ENCODE measurements around the gene SLC38A10. TPM values are rescaled to one million over a fixed set of nuclear protein-coding genes. Genes with fewer than 3 reads are reported as not detected.

Gene SLC38A10
- total and polyA plus RNA-seq, 2 of the 13 experiments (the other 11 are each of a cell fraction or from before 2014, with no cell fraction given), result 23.4 to 55.8 TPM

DNA sequence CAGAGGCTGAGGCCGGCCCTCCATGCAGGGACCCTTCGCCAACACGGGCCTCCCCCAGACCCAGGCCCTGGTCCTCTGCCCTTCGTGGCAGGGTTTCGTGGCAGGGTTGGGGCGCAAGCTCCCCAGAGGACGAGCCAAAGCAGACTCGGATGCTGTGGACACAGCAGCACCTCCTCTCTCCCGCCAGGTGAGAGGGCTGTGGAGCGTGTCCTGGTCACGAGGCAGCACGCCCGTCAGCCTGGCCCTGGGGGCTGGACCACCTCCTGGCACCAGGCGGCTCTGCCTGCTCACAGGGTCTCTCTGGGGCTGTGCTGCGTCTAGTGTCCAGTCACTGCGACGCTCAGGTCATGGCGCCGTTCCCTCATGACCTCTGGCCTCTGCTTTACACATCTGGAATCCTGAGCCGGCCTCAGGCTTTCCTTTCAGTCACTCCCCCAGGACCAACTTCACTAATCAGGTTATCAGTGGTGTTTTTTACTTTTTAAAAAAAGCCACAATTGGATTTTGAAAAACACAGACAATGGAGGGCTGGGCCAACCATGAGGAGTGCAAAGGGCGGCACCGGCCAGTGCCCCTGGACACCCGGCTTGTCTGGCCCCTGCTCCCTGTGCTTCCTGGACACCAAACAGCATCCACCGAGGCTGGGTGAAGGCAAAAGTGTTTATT lies 50.6 kb downstream of the SLC38A10 start (continued):
- TF ChIP-seq ZNF296 (CRISPR knock-in tag; conservative IDR thresholded peaks at IDR 0.05), result no peak
- TF ChIP-seq, protein P1, sequence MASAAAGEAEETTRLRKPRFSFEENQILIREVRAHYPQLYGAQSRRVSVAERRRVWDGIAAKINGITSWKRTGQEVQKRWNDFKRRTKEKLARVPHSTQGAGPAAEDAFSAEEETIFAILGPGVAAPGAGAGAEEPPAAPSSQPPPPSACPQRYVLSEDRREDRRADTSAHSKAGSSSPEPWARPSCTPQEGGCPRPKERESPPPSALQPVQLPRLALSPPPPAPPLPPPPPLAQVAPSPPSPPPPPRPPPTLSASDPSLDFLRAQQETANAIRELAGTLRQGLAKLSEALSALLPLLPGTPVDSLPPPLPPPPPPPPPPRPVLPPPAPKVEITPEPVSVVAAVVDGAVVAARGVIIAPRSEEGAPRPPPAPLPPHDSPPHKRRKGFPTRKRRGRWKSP (CRISPR knock-in tag; IDR thresholded peaks at IDR 0.05), result no peak
- no peak for TF ChIP-seq SP140L (CRISPR knock-in tag; IDR thresholded peaks at IDR 0.05; ENCODE audit: borderline replicate concordance)
- no peak for TF ChIP-seq ZMYM4 (CRISPR knock-in tag; IDR thresholded peaks at IDR 0.05)
- no peak for TF ChIP-seq CEBPB (IDR thresholded peaks at IDR 0.05; ENCODE audit: borderline replicate concordance, low read depth, low read length)
- TF ChIP-seq RFX5 (IDR thresholded peaks at IDR 0.05; ENCODE audit: low read depth, low read length), result no peak
- TF ChIP-seq RFX1 (IDR thresholded peaks at IDR 0.05), result no peak
- TF ChIP-seq MIXL1 (CRISPR knock-in tag; IDR thresholded peaks at IDR 0.05), result no peak
- no peak for TF ChIP-seq ARNT (IDR thresholded peaks at IDR 0.05)
- no peak for TF ChIP-seq ZSCAN9 (CRISPR knock-in tag; IDR thresholded peaks at IDR 0.05; ENCODE audit: borderline replicate concordance)
- 0 out of 2 replicates have a peak, but pooled peaks have one; percentile 7 for TF ChIP-seq ETV5 (CRISPR knock-in tag; IDR thresholded peaks at IDR 0.05; ENCODE audit: borderline replicate concordance)
- 0 out of 2 replicates have a peak, but pooled peaks have one; percentile 10 for TF ChIP-seq MXD4 (CRISPR knock-in tag; IDR thresholded peaks at IDR 0.05)
- TF ChIP-seq KLF11 (CRISPR knock-in tag; IDR thresholded peaks at IDR 0.05), result no peak
- TF ChIP-seq STAG1 (CRISPR knock-in tag; IDR thresholded peaks at IDR 0.05), result no peak
- TF ChIP-seq ZNF780A (CRISPR knock-in tag; IDR thresholded peaks at IDR 0.05), result no peak
- no peak for TF ChIP-seq ZNF776 (CRISPR knock-in tag; IDR thresholded peaks at IDR 0.05)
- peak; percentile 53; the same call in 1 of the 2 replicates for TF ChIP-seq SOX5 (CRISPR knock-in tag; IDR thresholded peaks at IDR 0.05; ENCODE audit: borderline replicate concordance)
- TF ChIP-seq, protein P2, sequence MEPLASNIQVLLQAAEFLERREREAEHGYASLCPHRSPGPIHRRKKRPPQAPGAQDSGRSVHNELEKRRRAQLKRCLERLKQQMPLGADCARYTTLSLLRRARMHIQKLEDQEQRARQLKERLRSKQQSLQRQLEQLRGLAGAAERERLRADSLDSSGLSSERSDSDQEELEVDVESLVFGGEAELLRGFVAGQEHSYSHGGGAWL (CRISPR knock-in tag; IDR thresholded peaks at IDR 0.05), result no peak
- no peak for TF ChIP-seq RARG (CRISPR knock-in tag; IDR thresholded peaks at IDR 0.05; ENCODE audit: low read depth)
- TF ChIP-seq TCF7 (IDR thresholded peaks at IDR 0.05; ENCODE audit: low read depth), result no peak
- no peak for TF ChIP-seq SIN3B (IDR thresholded peaks at IDR 0.05; ENCODE audit: low read length)
- 0 out of 2 replicates have a peak, but pooled peaks have one; percentile 29 for TF ChIP-seq ZC3H4 (CRISPR knock-in tag; IDR thresholded peaks at IDR 0.05; ENCODE audit: borderline replicate concordance)
- TF ChIP-seq NFE2L1 (CRISPR knock-in tag; IDR thresholded peaks at IDR 0.05; ENCODE audit: borderline replicate concordance), result no peak
- TF ChIP-seq FOXO1 (CRISPR knock-in tag; IDR thresholded peaks at IDR 0.05), result no peak
- TF ChIP-seq, protein P3, sequence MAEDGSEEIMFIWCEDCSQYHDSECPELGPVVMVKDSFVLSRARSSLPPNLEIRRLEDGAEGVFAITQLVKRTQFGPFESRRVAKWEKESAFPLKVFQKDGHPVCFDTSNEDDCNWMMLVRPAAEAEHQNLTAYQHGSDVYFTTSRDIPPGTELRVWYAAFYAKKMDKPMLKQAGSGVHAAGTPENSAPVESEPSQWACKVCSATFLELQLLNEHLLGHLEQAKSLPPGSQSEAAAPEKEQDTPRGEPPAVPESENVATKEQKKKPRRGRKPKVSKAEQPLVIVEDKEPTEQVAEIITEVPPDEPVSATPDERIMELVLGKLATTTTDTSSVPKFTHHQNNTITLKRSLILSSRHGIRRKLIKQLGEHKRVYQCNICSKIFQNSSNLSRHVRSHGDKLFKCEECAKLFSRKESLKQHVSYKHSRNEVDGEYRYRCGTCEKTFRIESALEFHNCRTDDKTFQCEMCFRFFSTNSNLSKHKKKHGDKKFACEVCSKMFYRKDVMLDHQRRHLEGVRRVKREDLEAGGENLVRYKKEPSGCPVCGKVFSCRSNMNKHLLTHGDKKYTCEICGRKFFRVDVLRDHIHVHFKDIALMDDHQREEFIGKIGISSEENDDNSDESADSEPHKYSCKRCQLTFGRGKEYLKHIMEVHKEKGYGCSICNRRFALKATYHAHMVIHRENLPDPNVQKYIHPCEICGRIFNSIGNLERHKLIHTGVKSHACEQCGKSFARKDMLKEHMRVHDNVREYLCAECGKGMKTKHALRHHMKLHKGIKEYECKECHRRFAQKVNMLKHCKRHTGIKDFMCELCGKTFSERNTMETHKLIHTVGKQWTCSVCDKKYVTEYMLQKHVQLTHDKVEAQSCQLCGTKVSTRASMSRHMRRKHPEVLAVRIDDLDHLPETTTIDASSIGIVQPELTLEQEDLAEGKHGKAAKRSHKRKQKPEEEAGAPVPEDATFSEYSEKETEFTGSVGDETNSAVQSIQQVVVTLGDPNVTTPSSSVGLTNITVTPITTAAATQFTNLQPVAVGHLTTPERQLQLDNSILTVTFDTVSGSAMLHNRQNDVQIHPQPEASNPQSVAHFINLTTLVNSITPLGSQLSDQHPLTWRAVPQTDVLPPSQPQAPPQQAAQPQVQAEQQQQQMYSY (CRISPR knock-in tag; IDR thresholded peaks at IDR 0.05), result 0 out of 2 replicates have a peak, but pooled peaks have one; percentile 17
- TF ChIP-seq, protein P4, sequence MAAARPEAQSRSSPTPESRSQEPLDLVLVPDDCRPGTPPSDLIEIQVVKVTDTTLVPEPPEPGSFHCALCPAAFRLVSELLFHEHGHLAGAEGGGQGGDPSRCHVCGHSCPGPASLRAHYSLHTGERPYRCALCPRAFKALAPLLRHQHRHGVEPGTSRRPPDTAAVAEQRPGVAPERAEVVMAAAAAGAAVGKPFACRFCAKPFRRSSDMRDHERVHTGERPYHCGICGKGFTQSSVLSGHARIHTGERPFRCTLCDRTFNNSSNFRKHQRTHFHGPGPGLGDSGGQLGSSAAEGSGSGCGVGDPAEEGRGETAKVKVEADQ (CRISPR knock-in tag; IDR thresholded peaks at IDR 0.05; ENCODE audit: borderline replicate concordance), result no peak
- no peak for TF ChIP-seq FLYWCH1 (CRISPR knock-in tag; IDR thresholded peaks at IDR 0.05)
- no peak for TF ChIP-seq ZNF891 (CRISPR knock-in tag; IDR thresholded peaks at IDR 0.05)

All from HepG2 (cell line).